HG02759 (cell line): ENCODE data around the gene TTBK1.

ENCODE experiments used
- ATAC-seq: cut with Tn5 transposase; IDR thresholded peaks from one replicate; pipeline ENCODE4 v1.9.1; 2021; ENCODE audit warnings: mild to moderate bottlenecking, moderate library complexity; ENCODE audit not compliant: unreplicated experiment

Gene TTBK1

DNA sequence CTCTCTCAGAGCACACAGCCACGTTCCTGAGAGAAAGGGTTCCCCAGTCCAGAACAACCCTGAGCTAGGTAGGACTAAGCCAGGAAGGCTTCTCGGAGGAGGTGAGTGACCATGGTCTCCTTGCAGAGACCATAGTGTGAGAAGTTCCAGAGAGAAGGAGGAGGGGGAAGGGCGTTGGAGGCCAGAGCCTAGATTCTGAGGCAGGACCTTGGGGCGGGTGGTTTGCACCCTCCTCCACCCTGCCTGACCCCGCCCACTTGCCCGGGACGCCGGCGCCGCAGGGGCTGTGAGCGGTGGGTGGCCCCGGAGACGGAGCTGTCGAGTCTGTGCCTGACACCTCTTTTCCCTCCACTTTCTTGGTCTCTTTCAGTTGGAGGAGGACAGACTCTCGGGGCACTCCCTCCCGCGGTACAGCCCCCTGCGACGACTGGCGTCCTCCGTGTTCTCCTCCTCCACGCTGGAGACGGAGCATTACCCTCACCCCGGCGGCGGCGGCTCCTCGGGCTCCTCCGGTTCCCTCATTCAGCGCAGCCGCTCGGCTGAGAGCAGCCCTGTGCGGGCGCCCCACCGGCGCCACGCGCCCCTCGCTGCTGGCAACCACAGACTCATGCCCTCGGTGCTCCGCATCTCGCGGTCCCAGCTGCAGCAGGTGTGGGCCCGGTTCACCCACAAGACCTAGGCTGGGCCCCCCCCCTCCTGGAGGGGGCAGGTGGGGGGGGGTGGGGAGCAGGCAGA is 26.2 kb downstream of the TTBK1 start:
- no peak for ATAC-seq

- ATAC-seq, result no peak
Observed at GRCh38 chr6:43271103-43271815, 28.0 kb downstream of the TTBK1 start.

GRCh38 chr6:43271944-43272343 is 28.7 kb downstream of the TTBK1 start:
- ATAC-seq, result no peak

- no peak for ATAC-seq
Observed at GRCh38 chr6:43273707-43274106, 30.4 kb downstream of the TTBK1 start.

GRCh38 chr6:43274127-43274915 is 31.0 kb downstream of the TTBK1 start:
- no peak for ATAC-seq

DNA sequence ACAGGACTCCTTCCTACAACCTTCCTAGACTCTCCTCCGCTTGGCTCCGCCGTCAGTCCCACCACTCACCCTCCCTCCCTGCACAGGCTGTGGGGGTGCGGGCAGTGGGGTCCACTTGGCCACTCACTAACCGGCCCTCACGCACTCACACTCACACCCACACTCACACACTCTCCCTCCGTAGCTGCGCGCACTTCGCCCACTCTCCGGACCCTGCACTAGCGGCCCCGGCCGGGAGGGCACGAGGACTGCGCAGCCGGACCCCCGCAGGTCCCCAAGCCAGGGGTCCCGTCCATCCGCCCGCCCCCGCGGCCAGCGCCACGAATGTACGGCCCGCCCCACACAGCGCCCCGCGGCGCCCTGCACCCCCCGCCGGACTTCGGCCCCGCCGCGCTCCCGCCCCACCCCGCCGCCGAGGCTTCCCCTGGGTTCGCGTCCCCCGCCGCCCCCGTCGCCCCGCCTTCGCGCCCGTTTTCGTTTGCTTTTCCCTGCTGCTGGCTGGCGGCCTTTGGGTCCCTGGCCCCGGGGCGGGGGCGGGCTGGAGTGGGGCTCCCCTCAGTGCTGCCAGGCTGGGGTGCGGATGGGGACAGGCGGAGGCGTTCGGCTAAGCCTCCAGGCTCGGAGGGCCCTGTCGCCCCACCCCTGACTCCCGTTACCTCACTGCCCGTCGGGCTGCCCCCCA is 31.8 kb downstream of the TTBK1 start:
- ATAC-seq, result no peak

- no peak for ATAC-seq
Observed at GRCh38 chr6:43275801-43276576, 32.7 kb downstream of the TTBK1 start.

- no peak for ATAC-seq
Observed at GRCh38 chr6:43276577-43277305, 33.5 kb downstream of the TTBK1 start.

DNA sequence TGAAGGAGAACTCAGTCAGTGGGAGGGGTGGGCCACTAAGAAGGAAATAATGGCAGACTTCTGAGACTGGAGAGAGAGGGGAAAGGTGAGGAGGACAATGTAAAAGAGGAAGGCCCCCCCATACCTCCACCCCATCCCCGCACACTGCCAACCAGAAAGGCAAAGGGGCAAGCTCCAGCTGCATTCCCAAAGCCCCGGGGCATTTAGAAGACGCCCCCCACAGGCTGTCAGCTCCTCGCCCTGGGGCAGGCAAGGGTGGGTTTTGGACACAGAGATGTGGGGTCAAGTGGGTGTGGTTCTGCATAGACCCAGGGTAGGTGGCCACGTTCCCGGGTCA is 34.0 kb downstream of the TTBK1 start:
- ATAC-seq, result no peak

GRCh38 chr6:43277643-43278523 is 34.6 kb downstream of the TTBK1 start:
- ATAC-seq, result no peak

GRCh38 chr6:43278524-43279078 is 35.3 kb downstream of the TTBK1 start:
- ATAC-seq, result no peak

GRCh38 chr6:43280234-43280633 is 37.0 kb downstream of the TTBK1 start:
- ATAC-seq, result no peak

- ATAC-seq, result no peak
Observed at GRCh38 chr6:43282060-43282459, 38.8 kb downstream of the TTBK1 start.

- ATAC-seq, result no peak
Observed at GRCh38 chr6:43282636-43283513, 39.6 kb downstream of the TTBK1 start.

GRCh38 chr6:43283514-43283901 is 40.2 kb downstream of the TTBK1 start:
- no peak for ATAC-seq

- ATAC-seq, result no peak
Observed at GRCh38 chr6:43283905-43284304, 40.6 kb downstream of the TTBK1 start.

DNA sequence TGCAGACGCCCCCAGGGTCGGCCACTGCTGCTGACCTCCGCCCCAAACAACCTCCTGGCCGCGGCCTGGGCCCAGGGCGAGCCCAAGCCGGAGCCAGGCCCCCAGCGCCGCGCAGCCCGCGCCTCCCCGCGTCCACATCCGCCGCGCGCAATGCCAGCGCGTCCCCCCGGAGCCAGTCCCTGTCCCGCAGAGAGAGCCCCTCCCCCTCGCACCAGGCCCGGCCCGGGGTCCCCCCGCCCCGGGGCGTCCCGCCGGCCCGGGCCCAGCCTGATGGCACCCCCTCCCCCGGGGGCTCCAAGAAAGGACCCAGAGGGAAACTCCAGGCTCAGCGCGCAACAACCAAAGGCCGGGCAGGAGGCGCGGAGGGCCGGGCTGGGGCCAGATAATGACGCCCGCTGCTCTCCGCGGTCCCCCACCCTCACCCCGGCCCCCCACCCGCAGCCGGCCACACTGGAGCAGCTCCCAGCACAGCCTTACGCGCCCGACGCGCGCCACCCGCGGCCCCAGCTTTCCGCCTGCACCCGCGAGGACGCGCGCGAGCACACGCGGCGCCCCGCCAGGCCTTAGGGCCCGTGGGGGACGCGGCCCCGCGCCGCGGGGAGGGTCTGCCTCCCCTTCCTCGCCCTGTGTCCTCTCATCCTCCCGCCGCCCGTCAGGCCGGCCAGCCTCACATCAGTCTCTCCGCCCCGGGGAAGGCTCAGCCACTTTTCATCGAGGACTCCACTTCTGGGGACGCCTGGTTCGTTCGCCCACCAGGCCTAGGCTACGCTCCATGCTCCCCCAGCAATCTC is 41.9 kb downstream of the TTBK1 start:
- no peak for ATAC-seq
